Measurements from ENCODE around the gene RNF8.

RNF8 gene

GRCh38 chr6:37426945-37427510, 73.2 kb downstream of the RNF8 start:
- no peak for DNase-seq (ENCODE audit: low spot score)
- no peak for TF ChIP-seq CTCF (IDR thresholded peaks at IDR 0.05; ENCODE audit: extremely low read depth, insufficient read depth, missing control alignments)

GRCh38 chr6:37429352-37429750, 75.6 kb downstream of the RNF8 start:
- TF ChIP-seq CTCF (IDR thresholded peaks at IDR 0.05; ENCODE audit: extremely low read depth, insufficient read depth, missing control alignments) = no peak
- in situ Hi-C loops (cut with MboI; ENCODE audit: low pct_unique_long_range_greater_than_20kb, low sequenced_read_pairs, unreplicated experiment) = no loop called here
- no peak for DNase-seq (ENCODE audit: low spot score)

More at GRCh38 chr6:37426945-37427510, 73.2 kb downstream of the RNF8 start:
- in situ Hi-C loops (cut with MboI; ENCODE audit: low pct_unique_long_range_greater_than_20kb, low sequenced_read_pairs, unreplicated experiment) = no loop called here

GRCh38 chr6:37432590-37432915, 78.8 kb downstream of the RNF8 start:
- in situ Hi-C loops (cut with MboI; ENCODE audit: low pct_unique_long_range_greater_than_20kb, low sequenced_read_pairs, unreplicated experiment) = no loop called here
- no peak for TF ChIP-seq CTCF (IDR thresholded peaks at IDR 0.05; ENCODE audit: extremely low read depth, insufficient read depth, missing control alignments)
- peak; percentile 19 for DNase-seq (ENCODE audit: low spot score)

GRCh38 chr6:37432916-37433656, 79.3 kb downstream of the RNF8 start, which contains the start of gene CMTR1:
Gene CMTR1, plus strand, starts transcription at chr6:37433221. Its CDS starts 2,409 bp downstream, at chr6:37435630.
- DNase-seq (ENCODE audit: low spot score) = peak; percentile 97

GRCh38 chr6:37433657-37434271, 80.0 kb downstream of the RNF8 start:
- in situ Hi-C loops (cut with MboI; ENCODE audit: low pct_unique_long_range_greater_than_20kb, low sequenced_read_pairs, unreplicated experiment) = no loop called here
- TF ChIP-seq CTCF (IDR thresholded peaks at IDR 0.05; ENCODE audit: extremely low read depth, insufficient read depth, missing control alignments) = no peak
- peak; percentile 72 for DNase-seq (ENCODE audit: low spot score)

More at GRCh38 chr6:37432916-37433656, 79.3 kb downstream of the RNF8 start, which contains the start of gene CMTR1:
- no peak for TF ChIP-seq CTCF (IDR thresholded peaks at IDR 0.05; ENCODE audit: extremely low read depth, insufficient read depth, missing control alignments)
- in situ Hi-C loops (cut with MboI; ENCODE audit: low pct_unique_long_range_greater_than_20kb, low sequenced_read_pairs, unreplicated experiment) = no loop called here

GRCh38 chr6:37435373-37435772, 81.6 kb downstream of the RNF8 start:
- DNase-seq (ENCODE audit: low spot score) = no peak
- in situ Hi-C loops (cut with MboI; ENCODE audit: low pct_unique_long_range_greater_than_20kb, low sequenced_read_pairs, unreplicated experiment) = no loop called here
- TF ChIP-seq CTCF (IDR thresholded peaks at IDR 0.05; ENCODE audit: extremely low read depth, insufficient read depth, missing control alignments) = no peak
